Astrocyte of the spinal cord (primary cell): ENCODE measurements around the gene MMAB.

ENCODE experiments used
- DNase-seq: peaks from one replicate; pipeline ENCODE4 v3.0.0; 2011; ENCODE audit warnings: low read depth, low spot score
- H3K4me3 ChIP-seq: 2 replicates; pipeline ENCODE4 v1.5.1; 2011; ENCODE audit warnings: low read depth, mild to moderate bottlenecking, low read length, moderate library complexity
- CTCF ChIP-seq: IDR thresholded peaks from 2 replicates; pipeline ENCODE4 v1.5.1; 2012; ENCODE audit warnings: low read depth, mild to moderate bottlenecking, low read length, inconsistent platforms
- in situ Hi-C: cut with HindIII; loops from 2 replicates; pipeline ENCODE4 v1.10.0; 2017; ENCODE audit warnings: low sequenced_read_pairs

Gene MMAB

GRCh38 chr12:109592905-109593272 is 19.6 kb upstream of the MMAB start:
- no peak for DNase-seq
- in situ Hi-C loops, result no loop called here

GRCh38 chr12:109592195-109592904 is 19.0 kb upstream of the MMAB start:
- no peak for TF ChIP-seq CTCF
- no peak for DNase-seq
- in situ Hi-C loops, result no loop called here
- H3K4me3 ChIP-seq, result no peak overlapping the region

More at GRCh38 chr12:109592905-109593272, 19.6 kb upstream of the MMAB start:
- no peak overlapping the region for H3K4me3 ChIP-seq
- no peak for TF ChIP-seq CTCF

GRCh38 chr12:109591041-109591440 is 17.7 kb upstream of the MMAB start:
- in situ Hi-C loops, result no loop called here
- no peak for TF ChIP-seq CTCF
- H3K4me3 ChIP-seq, result no peak overlapping the region
- no peak for DNase-seq

- in situ Hi-C loops, result no loop called here
- H3K4me3 ChIP-seq, result no peak overlapping the region
- no peak for TF ChIP-seq CTCF
- no peak for DNase-seq
Measured at GRCh38 chr12:109590566-109590965, 17.3 kb upstream of the MMAB start.

GRCh38 chr12:109589691-109590245 is 16.5 kb upstream of the MMAB start:
- DNase-seq, result no peak
- no peak for TF ChIP-seq CTCF

GRCh38 chr12:109589240-109589590 is 15.9 kb upstream of the MMAB start:
- H3K4me3 ChIP-seq, result no peak overlapping the region
- in situ Hi-C loops, result no loop called here
- no peak for DNase-seq
- TF ChIP-seq CTCF, result no peak

More at GRCh38 chr12:109589691-109590245, 16.5 kb upstream of the MMAB start:
- no peak overlapping the region for H3K4me3 ChIP-seq
- in situ Hi-C loops, result no loop called here
